ENCODE measurements around the gene ANXA11. TPM values are rescaled to one million over a fixed set of nuclear protein-coding genes. Genes with fewer than 3 reads are reported as not detected.

Gene ANXA11
- total and polyA plus RNA-seq, 2 of the 4 experiments (the other 2 are of a cell fraction), result 39.4 to 109 TPM

Small RNA genes within 50 kb of the gene (microRNA-seq; reads per million reads assigned to microRNA genes)
- gene RPS12P2 (ENCODE audit: insufficient read depth, insufficient read length), result not detected

Small RNA genes within 50 kb of the gene (small RNA-seq; reads per million reads assigned to genes)
- 0 reads per million in 5 experiments for gene RPS12P2

Other genes with a start within 250 kb of the ANXA11 start
- gene TMEM254, start 126.9 kb downstream of the ANXA11 start, total RNA-seq (2012; rRNA removed), result 4.4 and 4.7 TPM in 2 replicates
- 9.1 and 10.7 TPM in 2 replicates for gene TMEM254, start 126.9 kb downstream of the ANXA11 start, polyA plus RNA-seq (2012; rRNA removed)
- gene PLAC9, start 72.8 kb downstream of the ANXA11 start, total RNA-seq (2012; rRNA removed), result 1.6 and 1.9 TPM in 2 replicates
- 12.2 and 15.6 TPM in 2 replicates for gene PLAC9, start 72.8 kb downstream of the ANXA11 start, polyA plus RNA-seq (2012; rRNA removed)
- gene MAT1A, start 84.1 kb upstream of the ANXA11 start, total RNA-seq (2012; rRNA removed), result not detected in 2 replicates
- not detected in 2 replicates for gene MAT1A, start 84.1 kb upstream of the ANXA11 start, polyA plus RNA-seq (2012; rRNA removed)
- not detected in 2 replicates for gene DYDC1, start 151.2 kb upstream of the ANXA11 start, total RNA-seq (2012; rRNA removed)
- not detected in 2 replicates for gene DYDC1, start 151.2 kb upstream of the ANXA11 start, polyA plus RNA-seq (2012; rRNA removed)
- gene DYDC2, start 151.2 kb upstream of the ANXA11 start, total RNA-seq (2012; rRNA removed), result not detected in 2 replicates
- gene DYDC2, start 151.2 kb upstream of the ANXA11 start, polyA plus RNA-seq (2012; rRNA removed), result not detected in 2 replicates
- gene PRXL2A, start 203.0 kb upstream of the ANXA11 start, total RNA-seq (2012; rRNA removed), result 0.90 and 1.1 TPM in 2 replicates
- 0.60 and 0.92 TPM in 2 replicates for gene PRXL2A, start 203.0 kb upstream of the ANXA11 start, polyA plus RNA-seq (2012; rRNA removed)
- gene TSPAN14, start 248.8 kb upstream of the ANXA11 start, total RNA-seq (2012; rRNA removed), result 13.3 and 18.5 TPM in 2 replicates
- 40.6 and 43.0 TPM in 2 replicates for gene TSPAN14, start 248.8 kb upstream of the ANXA11 start, polyA plus RNA-seq (2012; rRNA removed)